K562 (cell line): ENCODE measurements around the gene YLPM1. TPM values are rescaled to one million over a fixed set of nuclear protein-coding genes. Genes with fewer than 3 reads are reported as not detected.

Source experiments
- ATAC-seq: fragments of 200-7000 bp; cut with Tn5 transposase; 3 replicates; pipeline ENCODE4 v1.9.1; 2020; ENCODE audit warnings: moderate library complexity
- BruUV-seq: library from RNA; stranded (reverse); fragments of 400-500 nt; replicated peaks from 2 replicates; lab custom pipeline; 2021; lab: Mats Ljungman, UMichigan
- CTCF ChIA-PET: fragments of 300-600 bp; formaldehyde crosslinking; extraction: SDS; loops from one replicate; lab custom pipeline; 2021; ENCODE audit warnings: low intra/inter-chr PET ratio; lab: Yijun Ruan, JAX
- POLR2A ChIA-PET: fragments of 300-600, 350-650 bp; sonication (Branson Sonifier 250); formaldehyde crosslinking; extraction: SDS; loops from one replicate; lab custom pipeline; 2021; ENCODE audit warnings: antibody characterized with exemption, inconsistent platforms; lab: Yijun Ruan, JAX
- DNase-seq, 4 experiments: peaks; one replicate each; pipeline versions ENCODE4 v3.0.0 to v3.0.0-alpha.2; 2011 to 2018; ENCODE audit warnings: low spot score in 3 of 4, mixed read lengths in 3 of 4; ENCODE audit errors: extremely low read depth in 1 of 4
- FAIRE-seq: peaks from 2 replicates; lab custom pipeline; 2011; peaks lifted over from hg19 to GRCh38; lab: Jason Lieb, UNC
- H2AFZ ChIP-seq: 2 replicates; pipeline ENCODE4 v1.6.0; 2011; ENCODE audit warnings: low read depth, low read length, control low read depth, inconsistent platforms
- H3K27ac ChIP-seq: fragments of 200-600 bp; 3 replicates; pipeline ENCODE4 v1.8.0; 2011; ENCODE audit warnings: low read depth, mild to moderate bottlenecking, control low read depth, inconsistent platforms, low read length, moderate library complexity, mixed read lengths; ENCODE audit errors: extremely low read depth
- H3K27me3 ChIP-seq, 2 experiments: fragments of 300-600 bp in 1 of 2; 2 replicates in 1 of 2; 3 replicates in 1 of 2; pipeline versions ENCODE4 v1.6.0 to v1.8.0; 2011; ENCODE audit warnings: inconsistent platforms in 2 of 2, low read length in 2 of 2, mild to moderate bottlenecking in 1 of 2, mixed read lengths in 1 of 2, moderate library complexity in 1 of 2; ENCODE audit not compliant: control insufficient read depth in 2 of 2, insufficient read depth in 2 of 2
- H3K36me3 ChIP-seq: fragments of 300-600 bp; 3 replicates; pipeline ENCODE4 v1.8.0; 2011; ENCODE audit warnings: mild to moderate bottlenecking, low read length, inconsistent platforms; ENCODE audit not compliant: control insufficient read depth, insufficient read depth
- H3K4me1 ChIP-seq, 2 experiments: fragments of 200-600 bp in 1 of 2; replicated peaks in 1 of 2; 2 replicates in 1 of 2; 3 replicates in 1 of 2; pipeline versions ENCODE4 v1.5.1 to v1.8.0; 2011; ENCODE audit warnings: inconsistent platforms in 2 of 2, low read length in 2 of 2, mild to moderate bottlenecking in 1 of 2, mixed read lengths in 1 of 2, moderate library complexity in 1 of 2; ENCODE audit not compliant: control insufficient read depth in 2 of 2, insufficient read depth in 2 of 2
- H3K4me2 ChIP-seq: 2 replicates; pipeline ENCODE4 v1.6.1; 2011; ENCODE audit warnings: low read length, control low read depth, inconsistent platforms, mixed read lengths; ENCODE audit not compliant: insufficient read depth
- H3K4me3 ChIP-seq: fragments of 200-600 bp; sonication (generic), shearing (Covaris generic); 2 replicates; pipeline ENCODE4 v1.5.1; 2016; ENCODE audit warnings: control low read depth, inconsistent platforms
- H3K79me2 ChIP-seq: fragments of 200-600 bp; 3 replicates; pipeline ENCODE4 v1.8.0; 2011; ENCODE audit warnings: low read length, inconsistent platforms; ENCODE audit not compliant: control insufficient read depth, insufficient read depth
- H3K9ac ChIP-seq, 2 experiments: 2 replicates each; pipeline versions ENCODE4 v1.6.0 to v1.6.1; 2011; ENCODE audit warnings: low read depth in 2 of 2, low read length in 2 of 2, control low read depth in 1 of 2, inconsistent platforms in 1 of 2, mild to moderate bottlenecking in 1 of 2, mixed read lengths in 1 of 2; ENCODE audit not compliant: insufficient read depth in 1 of 2
- H3K9me1 ChIP-seq: one replicate; pipeline ENCODE4 v1.6.0; 2011; ENCODE audit warnings: inconsistent platforms, mild to moderate bottlenecking, low read length, moderate library complexity; ENCODE audit not compliant: control insufficient read depth, insufficient read depth
- H3K9me3 ChIP-seq: replicated peaks from 2 replicates; pipeline ENCODE4 v1.5.1; 2011; ENCODE audit warnings: low read depth, low read length, inconsistent platforms; ENCODE audit not compliant: control insufficient read depth, insufficient read depth
- H4K20me1 ChIP-seq: replicated peaks from 2 replicates; pipeline ENCODE4 v1.6.1; 2011; ENCODE audit warnings: low read length, inconsistent platforms, mixed read lengths; ENCODE audit not compliant: control insufficient read depth, insufficient read depth
- ARID3B ChIP-seq: fragments of 250-450 bp; sonication (Bioruptor Pico); IDR thresholded peaks from 2 replicates; pipeline ENCODE4 v1.4.0; 2020; ENCODE audit warnings: borderline replicate concordance
- CTCF ChIP-seq, 3 experiments: IDR thresholded peaks in 2 of 3; conservative IDR thresholded peaks in 1 of 3; 2 replicates each; pipeline ENCODE4 v1.5.1; 2011 to 2012; ENCODE audit warnings: low read length in 3 of 3, mild to moderate bottlenecking in 3 of 3, control low read depth in 2 of 3, improper control_type of control experiment in 1 of 3, inconsistent platforms in 1 of 3, low read depth in 1 of 3, mixed read lengths in 1 of 3, moderate library complexity in 1 of 3; ENCODE audit not compliant: insufficient read depth in 2 of 3
- KLF16 ChIP-seq: IDR thresholded peaks from 2 replicates; pipeline ENCODE4 v1.6.1; 2016; ENCODE audit warnings: antibody characterized with exemption
- STAT6 ChIP-seq: sonication (generic); formaldehyde crosslinking; IDR thresholded peaks from 2 replicates; pipeline ENCODE4 v1.8.1; 2023; ENCODE audit warnings: mild to moderate bottlenecking, missing genetic modification reagents
- ZBTB9 ChIP-seq: fragments of 450-650 bp; formaldehyde crosslinking; IDR thresholded peaks from 2 replicates; pipeline ENCODE4 v1.4.0; 2020; ENCODE audit warnings: mild to moderate bottlenecking, moderate library complexity
- WGBS: fragments of 100-300 bp; shearing (Covaris generic); methylation state at CpG from one replicate; pipeline ENCODE4 v1.1.6; 2016; ENCODE audit warnings: low coverage, mixed read lengths; ENCODE audit not compliant: insufficient coverage; ENCODE audit errors: missing lambda C conversion rate; 5-methylcytosine and 5-hydroxymethylcytosine counted together
- in situ Hi-C: fragments of 300-500 bp; cut with MboI; formaldehyde crosslinking; loops from 4 replicates; pipeline ENCODE4 v1.15.0; 2018; ENCODE audit warnings: inconsistent platforms, mixed read lengths
- intact Hi-C: fragments of 100-400 bp; cut with micrococcal nuclease; formaldehyde crosslinking; loops from 2 replicates; pipeline ENCODE4 v1.14.2; 2022
- polyA plus RNA-seq, 8 experiments: library from polyadenylated mRNA; depleted of rRNA in 4 of 8; stranded (reverse) in 5 of 8; unstranded in 3 of 8; fragments of >200 nt; fragmentation: Nextera tagmentation in 2 of 8; fragmentation: Illumina TruSeq in 1 of 8; extraction: Ambion mirVana in 2 of 8; extraction: Trizol in 1 of 8; gene quantifications; 2 replicates each; pipeline versions ENCODE4 v1.2.1 to v1.2.3, GENCODE V29; 2011 to 2014; ENCODE audit warnings: inconsistent platforms in 1 of 8, missing spikeins in 1 of 8
- total RNA-seq, 7 experiments: library from RNA; depleted of rRNA in 6 of 7; stranded (reverse); fragments of >200 nt in 6 of 7; fragmentation: Illumina TruSeq in 2 of 7; extraction: Trizol in 2 of 7; gene quantifications; 2 replicates each; pipeline versions ENCODE4 v1.2.1 to v1.2.3, GENCODE V29; 2011 to 2021; ENCODE audit warnings: low replicate concordance in 1 of 7

YLPM1 gene
- total and polyA plus RNA-seq, 9 of the 15 experiments (the other 6 are each of a cell fraction or from before 2014, with no cell fraction given) = 7.2 to 32.7 (median 14.6) TPM

- TF ChIP-seq ARID3B (no peak), KLF16 (no peak), ZBTB9 (CRISPR knock-in tag) (no peak)
Measured at GRCh38 chr14:74792249-74793039, 29.3 kb downstream of the YLPM1 start (continued).

- in situ Hi-C loops = no loop called here
- 19% methylated on average over 3 of the region's 3 CpGs for WGBS
- no peak for TF ChIP-seq STAT6 (CRISPR knock-in tag)
- TF ChIP-seq CTCF (IDR thresholded peaks at IDR 0.05 in 2 of 3, conservative IDR thresholded peaks at IDR 0.05 in 1 of 3; ENCODE audit: insufficient read depth in 2 of 3, low read depth in 1 of 3, low read length in 3 of 3) = peak; percentile 11 to 56 (median 40); a peak in 3 of 6 replicates
Measured at GRCh38 chr14:74793506-74794155, 30.5 kb downstream of the YLPM1 start.

More at GRCh38 chr14:74793506-74794155, 30.5 kb downstream of the YLPM1 start:
- Histone ChIP-seq H3K4me3 (no peak overlapping the region), H3K79me2 (peaks cover 42% of the 10 kb centered on the region), H3K27ac (no peak overlapping the region), H2AFZ (no peak overlapping the region), H4K20me1 (no peaks in the 10 kb centered on the region), H3K9me3 (no peaks in the 10 kb centered on the region), H3K4me1 (peaks cover 0 to 3% of the 10 kb centered on the region in 2 experiments; a peak in 2 of 5 replicates), H3K36me3 (peaks cover 31% of the 10 kb centered on the region; the same call in 2 of the 3 replicates), H3K4me2 (no peak overlapping the region), H3K9me1 (no peaks in the 10 kb centered on the region), H3K9ac (no peak overlapping the region), H3K27me3 (no peaks in the 10 kb centered on the region)
- FAIRE-seq = peak; percentile 56
- CTCF ChIA-PET = interaction anchor here (1.1 to 2.0 kb wide), 3 partner anchors 181 to 185 kb away, joined by 3 to 7 read pairs (median 6); partner anchors contain the start of gene LTBP2
- DNase-seq = peak; percentile 12 to 34 (median 20)
- intact Hi-C loops = no loop called here
- no TSS peak for BruUV-seq
- POLR2A ChIA-PET = no interaction called here
- ATAC-seq = peak; percentile 79
